Measurements from ENCODE around the gene FAM53B.
A peak's percentile ranks its signal among the peaks of the same experiment; 100 is the strongest.
"Not testable (repeated sequence)": the region's sequence is repeated elsewhere in the genome, so short reads cannot be mapped to it uniquely, and the experiment has no call there.

FAM53B gene

GRCh38 chr10:124595143-124595883 is 148.9 kb downstream of the FAM53B start:
- no peak for DNase-seq

GRCh38 chr10:124594240-124594639 is 149.9 kb downstream of the FAM53B start:
- DNase-seq: no peak

- no peak for DNase-seq
Observed at GRCh38 chr10:124593431-124593985, 150.7 kb downstream of the FAM53B start.

GRCh38 chr10:124592736-124593430 is 151.3 kb downstream of the FAM53B start:
- no peak for DNase-seq

GRCh38 chr10:124592101-124592500 is 152.1 kb downstream of the FAM53B start:
- DNase-seq: no peak

GRCh38 chr10:124591123-124591495 is 153.1 kb downstream of the FAM53B start:
- no peak for DNase-seq

- DNase-seq: no peak
Observed at GRCh38 chr10:124590216-124591122, 153.7 kb downstream of the FAM53B start.

- DNase-seq: no peak
Observed at GRCh38 chr10:124589491-124590041, 154.6 kb downstream of the FAM53B start.

GRCh38 chr10:124588736-124589490 is 155.3 kb downstream of the FAM53B start:
- peak; percentile 18 to 56 for DNase-seq

GRCh38 chr10:124588341-124588735 is 155.8 kb downstream of the FAM53B start:
- not testable (repeated sequence) for DNase-seq

- no peak for DNase-seq
Observed at GRCh38 chr10:124587811-124588211, 156.4 kb downstream of the FAM53B start.

GRCh38 chr10:124586142-124586541 is 158.0 kb downstream of the FAM53B start:
- DNase-seq: no peak

- no peak for DNase-seq
Observed at GRCh38 chr10:124579011-124579399, 165.2 kb downstream of the FAM53B start.

- DNase-seq: no peak
Observed at GRCh38 chr10:124578231-124579010, 165.8 kb downstream of the FAM53B start.

- no peak for DNase-seq
Observed at GRCh38 chr10:124577651-124578050, 166.5 kb downstream of the FAM53B start.

GRCh38 chr10:124576526-124577420 is 167.4 kb downstream of the FAM53B start:
- DNase-seq: no peak

GRCh38 chr10:124575107-124576035 is 168.8 kb downstream of the FAM53B start:
- DNase-seq: no peak

GRCh38 chr10:124574456-124575070 is 169.6 kb downstream of the FAM53B start:
- no peak for DNase-seq
